PC-9 (cell line): ENCODE measurements around the gene LARGE1. TPM values are rescaled to one million over a fixed set of nuclear protein-coding genes. Genes with fewer than 3 reads are reported as not detected.

Source experiments
- BruUV-seq: library from RNA; stranded (reverse); fragments of 400-500 nt; replicated peaks from 2 replicates; lab custom pipeline; 2021; lab: Mats Ljungman, UMichigan
- CTCF ChIA-PET: fragments of 300-600 bp; sonication (Branson Sonifier 250); formaldehyde crosslinking; loops from one replicate; lab custom pipeline; 2022; ENCODE audit warnings: antibody characterized with exemption; lab: Charles Lee
- POLR2A ChIA-PET: fragments of 300-600 bp; sonication (Branson Sonifier 250); formaldehyde crosslinking; loops from one replicate; lab custom pipeline; 2022; ENCODE audit warnings: antibody characterized with exemption; ENCODE audit not compliant: unreplicated experiment; lab: Charles Lee
- DNase-seq, 2 experiments: peaks; one replicate each; pipeline versions ENCODE4 v3.0.0 to v3.0.0-alpha.2; 2015 to 2022; ENCODE audit warnings: mixed read lengths in 1 of 2
- H2AFZ ChIP-seq: fragments of 200-600 bp; sonication (generic); 2 replicates; pipeline ENCODE4 v1.8.1; 2017; ENCODE audit warnings: antibody characterized with exemption
- H3F3A ChIP-seq: fragments of 200-600 bp; sonication (generic); 2 replicates; pipeline ENCODE4 v1.8.1; 2017; ENCODE audit warnings: antibody characterized with exemption, mild to moderate bottlenecking, low read depth; ENCODE audit not compliant: insufficient read depth
- H3K27ac ChIP-seq: fragments of 200-600 bp; sonication (generic); 2 replicates; pipeline ENCODE4 v1.6.1; 2016; ENCODE audit warnings: mixed run types
- H3K27me3 ChIP-seq: fragments of 200-600 bp; sonication (generic); 2 replicates; pipeline ENCODE4 v1.6.1; 2016; ENCODE audit warnings: low read depth, mixed run types; ENCODE audit not compliant: insufficient read depth
- H3K36me3 ChIP-seq: fragments of 200-600 bp; sonication (generic); 2 replicates; pipeline ENCODE4 v1.6.1; 2016; ENCODE audit warnings: low read depth, mixed run types
- H3K4me1 ChIP-seq: fragments of 200-600 bp; sonication (generic); replicated peaks from 2 replicates; pipeline ENCODE4 v1.6.1; 2016; ENCODE audit warnings: mixed run types; ENCODE audit not compliant: insufficient read depth
- H3K4me2 ChIP-seq: fragments of 200-600 bp; sonication (generic); 2 replicates; pipeline ENCODE4 v1.6.1; 2017; ENCODE audit warnings: mixed run types
- H3K4me3 ChIP-seq: fragments of 200-600 bp; sonication (generic); 2 replicates; pipeline ENCODE4 v1.6.1; 2016; ENCODE audit warnings: mixed run types
- H3K79me2 ChIP-seq: fragments of 200-600 bp; sonication (generic); 2 replicates; pipeline ENCODE4 v1.6.1; 2017; ENCODE audit warnings: low read depth, mixed run types
- H3K9me2 ChIP-seq: fragments of 200-600 bp; sonication (generic); 2 replicates; pipeline ENCODE4 v1.8.1; 2017; ENCODE audit warnings: mild to moderate bottlenecking; ENCODE audit not compliant: insufficient read depth
- H3K9me3 ChIP-seq: fragments of 200-600 bp; sonication (generic); 2 replicates; pipeline ENCODE4 v1.8.1; 2016; ENCODE audit warnings: low read depth; ENCODE audit not compliant: insufficient read depth
- H4K20me1 ChIP-seq: fragments of 200-600 bp; sonication (generic); 2 replicates; pipeline ENCODE4 v1.8.1; 2017; ENCODE audit not compliant: insufficient read depth
- CTCF ChIP-seq: fragments of 200-600 bp; sonication (generic); conservative IDR thresholded peaks from 2 replicates; pipeline ENCODE4 v1.6.1; 2017; ENCODE audit warnings: mixed run types, antibody characterized with exemption, mild to moderate bottlenecking, moderate library complexity
- EZH2 ChIP-seq: fragments of 200-600 bp; sonication (generic); IDR thresholded peaks from 2 replicates; pipeline ENCODE4 v1.8.0; 2017; ENCODE audit warnings: antibody characterized with exemption, low read depth
- intact Hi-C: fragments of 100-400 bp; cut with micrococcal nuclease; formaldehyde crosslinking; loops from one replicate; pipeline ENCODE4 v1.10.0; 2022; ENCODE audit not compliant: unreplicated experiment
- total RNA-seq: library from RNA; stranded (reverse); gene quantifications from 2 replicates; pipeline ENCODE4 v1.2.3, GENCODE V29; 2021

The LARGE1 gene
- total RNA-seq, 1 experiment from 2014 or later: 12.5 TPM

DNA sequence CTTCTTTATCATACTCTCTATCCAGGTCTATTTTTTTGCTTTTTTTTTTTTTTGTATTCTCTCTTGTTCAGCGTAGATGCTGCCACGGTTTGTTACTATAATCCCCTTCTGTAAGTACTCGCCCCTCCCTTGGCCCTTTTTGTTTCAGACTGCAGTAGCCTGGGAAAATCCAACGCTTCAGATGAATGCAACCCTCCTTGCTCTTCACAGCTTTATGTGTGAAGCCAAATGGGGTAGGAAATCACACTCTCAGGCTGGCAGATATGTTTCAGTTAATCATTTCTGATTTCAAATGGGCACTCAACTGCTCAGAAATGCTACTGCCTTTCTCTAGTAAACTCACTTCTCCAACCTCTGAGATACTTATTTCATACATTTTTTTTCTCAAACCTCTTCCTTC is 149.1 kb downstream of the LARGE1 start:
- no peak for DNase-seq
- ChIA-PET POLR2A (no interaction called here), CTCF (no interaction called here)
- Histone ChIP-seq H3K79me2 (no peaks in the 10 kb centered on the region), H3K27me3 (no peaks in the 10 kb centered on the region), H3K27ac (no peak overlapping the region), H3F3A (no peaks in the 10 kb centered on the region), H3K36me3 (no peaks in the 10 kb centered on the region), H3K4me2 (no peak overlapping the region), H3K4me1 (no peaks in the 10 kb centered on the region), H3K9me2 (no peaks in the 10 kb centered on the region), H3K9me3 (no peaks in the 10 kb centered on the region), H4K20me1 (no peaks in the 10 kb centered on the region), H2AFZ (no peak overlapping the region), H3K4me3 (no peak overlapping the region)
- TF ChIP-seq EZH2 (no peak), CTCF (no peak)
- intact Hi-C loops: no loop called here
- BruUV-seq: no TSS peak

GRCh38 chr22:33770723-33771122 is 149.6 kb downstream of the LARGE1 start:
- intact Hi-C loops: no loop called here
- Histone ChIP-seq H3F3A (no peaks in the 10 kb centered on the region), H3K27me3 (no peaks in the 10 kb centered on the region), H3K9me3 (no peaks in the 10 kb centered on the region), H3K27ac (no peak overlapping the region), H3K4me1 (no peaks in the 10 kb centered on the region), H3K36me3 (no peaks in the 10 kb centered on the region), H2AFZ (no peak overlapping the region), H3K9me2 (no peaks in the 10 kb centered on the region), H4K20me1 (no peaks in the 10 kb centered on the region), H3K4me3 (no peak overlapping the region), H3K79me2 (no peaks in the 10 kb centered on the region), H3K4me2 (no peak overlapping the region)
- POLR2A ChIA-PET: no interaction called here
- CTCF ChIA-PET: no interaction called here
- TF ChIP-seq CTCF (no peak), EZH2 (no peak)
- no peak for DNase-seq
- BruUV-seq: no TSS peak

- ChIA-PET CTCF (no interaction called here), POLR2A (no interaction called here)
- no peaks in the 10 kb centered on the region for H3F3A ChIP-seq
- no peaks in the 10 kb centered on the region for H3K36me3 ChIP-seq
- no peak for DNase-seq
- H3K4me2 ChIP-seq: no peak overlapping the region
- H3K27ac ChIP-seq: no peak overlapping the region
- no TSS peak for BruUV-seq
- H3K79me2 ChIP-seq: no peaks in the 10 kb centered on the region
- intact Hi-C loops: no loop called here
- no peaks in the 10 kb centered on the region for H3K4me1 ChIP-seq
- no peaks in the 10 kb centered on the region for H3K9me2 ChIP-seq
- no peaks in the 10 kb centered on the region for H3K9me3 ChIP-seq
- H4K20me1 ChIP-seq: no peaks in the 10 kb centered on the region; the same call in 1 of the 2 replicates
- no peak overlapping the region for H3K4me3 ChIP-seq
- H3K27me3 ChIP-seq: no peaks in the 10 kb centered on the region
- no peak for TF ChIP-seq CTCF
- no peak for TF ChIP-seq EZH2
- no peak overlapping the region for H2AFZ ChIP-seq
Measured at GRCh38 chr22:33766091-33766490, 154.2 kb downstream of the LARGE1 start.
